PC-9 (cell line): ENCODE data around the gene DIPK1B. TPM values are rescaled to one million over a fixed set of nuclear protein-coding genes. Genes with fewer than 3 reads are reported as not detected.

ENCODE experiments used
- BruUV-seq: library from RNA; stranded (reverse); fragments of 400-500 nt; replicated peaks from 2 replicates; lab custom pipeline; 2021; lab: Mats Ljungman, UMichigan
- CTCF ChIA-PET: fragments of 300-600 bp; sonication (Branson Sonifier 250); formaldehyde crosslinking; loops from one replicate; lab custom pipeline; 2022; ENCODE audit warnings: antibody characterized with exemption; lab: Charles Lee
- POLR2A ChIA-PET: fragments of 300-600 bp; sonication (Branson Sonifier 250); formaldehyde crosslinking; loops from one replicate; lab custom pipeline; 2022; ENCODE audit warnings: antibody characterized with exemption; ENCODE audit not compliant: unreplicated experiment; lab: Charles Lee
- DNase-seq, 2 experiments: peaks; one replicate each; pipeline versions ENCODE4 v3.0.0 to v3.0.0-alpha.2; 2015 to 2022; ENCODE audit warnings: mixed read lengths in 1 of 2
- H2AFZ ChIP-seq: fragments of 200-600 bp; sonication (generic); 2 replicates; pipeline ENCODE4 v1.8.1; 2017; ENCODE audit warnings: antibody characterized with exemption
- H3F3A ChIP-seq: fragments of 200-600 bp; sonication (generic); 2 replicates; pipeline ENCODE4 v1.8.1; 2017; ENCODE audit warnings: antibody characterized with exemption, mild to moderate bottlenecking, low read depth; ENCODE audit not compliant: insufficient read depth
- H3K27ac ChIP-seq: fragments of 200-600 bp; sonication (generic); 2 replicates; pipeline ENCODE4 v1.6.1; 2016; ENCODE audit warnings: mixed run types
- H3K27me3 ChIP-seq: fragments of 200-600 bp; sonication (generic); 2 replicates; pipeline ENCODE4 v1.6.1; 2016; ENCODE audit warnings: low read depth, mixed run types; ENCODE audit not compliant: insufficient read depth
- H3K36me3 ChIP-seq: fragments of 200-600 bp; sonication (generic); 2 replicates; pipeline ENCODE4 v1.6.1; 2016; ENCODE audit warnings: low read depth, mixed run types
- H3K4me1 ChIP-seq: fragments of 200-600 bp; sonication (generic); replicated peaks from 2 replicates; pipeline ENCODE4 v1.6.1; 2016; ENCODE audit warnings: mixed run types; ENCODE audit not compliant: insufficient read depth
- H3K4me2 ChIP-seq: fragments of 200-600 bp; sonication (generic); 2 replicates; pipeline ENCODE4 v1.6.1; 2017; ENCODE audit warnings: mixed run types
- H3K4me3 ChIP-seq: fragments of 200-600 bp; sonication (generic); 2 replicates; pipeline ENCODE4 v1.6.1; 2016; ENCODE audit warnings: mixed run types
- H3K79me2 ChIP-seq: fragments of 200-600 bp; sonication (generic); 2 replicates; pipeline ENCODE4 v1.6.1; 2017; ENCODE audit warnings: low read depth, mixed run types
- H3K9me2 ChIP-seq: fragments of 200-600 bp; sonication (generic); 2 replicates; pipeline ENCODE4 v1.8.1; 2017; ENCODE audit warnings: mild to moderate bottlenecking; ENCODE audit not compliant: insufficient read depth
- H3K9me3 ChIP-seq: fragments of 200-600 bp; sonication (generic); 2 replicates; pipeline ENCODE4 v1.8.1; 2016; ENCODE audit warnings: low read depth; ENCODE audit not compliant: insufficient read depth
- H4K20me1 ChIP-seq: fragments of 200-600 bp; sonication (generic); 2 replicates; pipeline ENCODE4 v1.8.1; 2017; ENCODE audit not compliant: insufficient read depth
- CTCF ChIP-seq: fragments of 200-600 bp; sonication (generic); conservative IDR thresholded peaks from 2 replicates; pipeline ENCODE4 v1.6.1; 2017; ENCODE audit warnings: mixed run types, antibody characterized with exemption, mild to moderate bottlenecking, moderate library complexity
- EZH2 ChIP-seq: fragments of 200-600 bp; sonication (generic); IDR thresholded peaks from 2 replicates; pipeline ENCODE4 v1.8.0; 2017; ENCODE audit warnings: antibody characterized with exemption, low read depth
- intact Hi-C: fragments of 100-400 bp; cut with micrococcal nuclease; formaldehyde crosslinking; loops from one replicate; pipeline ENCODE4 v1.10.0; 2022; ENCODE audit not compliant: unreplicated experiment
- total RNA-seq: library from RNA; stranded (reverse); gene quantifications from 2 replicates; pipeline ENCODE4 v1.2.3, GENCODE V29; 2021

DIPK1B gene
- total RNA-seq, 1 experiment from 2014 or later, result 19.0 TPM

- DNase-seq, result no peak
- no peaks in the 10 kb centered on the region for H3K27me3 ChIP-seq
- no peak overlapping the region for H3K27ac ChIP-seq
- TF ChIP-seq EZH2, result no peak
- no peak for TF ChIP-seq CTCF
- ChIA-PET POLR2A (no interaction called here), CTCF (no interaction called here)
- no peak overlapping the region for H3K4me2 ChIP-seq
- H3K9me2 ChIP-seq, result no peaks in the 10 kb centered on the region
- H3K4me3 ChIP-seq, result no peak overlapping the region
- H3K79me2 ChIP-seq, result peaks cover 29% of the 10 kb centered on the region
- peaks cover 35% of the 10 kb centered on the region for H4K20me1 ChIP-seq
- peaks cover 20% of the 10 kb centered on the region for H3K4me1 ChIP-seq
- H2AFZ ChIP-seq, result no peak overlapping the region
- H3F3A ChIP-seq, result peaks cover 15% of the 10 kb centered on the region; the same call in 1 of the 2 replicates
- no TSS peak for BruUV-seq
- intact Hi-C loops, result no loop called here
- H3K9me3 ChIP-seq, result no peaks in the 10 kb centered on the region
- H3K36me3 ChIP-seq, result no peaks in the 10 kb centered on the region
Observed at GRCh38 chr9:136683755-136684154, 28.6 kb upstream of the DIPK1B start.

- intact Hi-C loops, result no loop called here
- Histone ChIP-seq H3K36me3 (no peaks in the 10 kb centered on the region), H3F3A (peaks cover 15% of the 10 kb centered on the region; the same call in 1 of the 2 replicates), H3K4me1 (peaks cover 20% of the 10 kb centered on the region), H2AFZ (no peak overlapping the region), H3K9me3 (no peaks in the 10 kb centered on the region), H3K27ac (no peak overlapping the region), H3K79me2 (peaks cover 29% of the 10 kb centered on the region), H3K4me3 (no peak overlapping the region), H3K9me2 (no peaks in the 10 kb centered on the region), H4K20me1 (peaks cover 31% of the 10 kb centered on the region), H3K4me2 (no peak overlapping the region), H3K27me3 (no peaks in the 10 kb centered on the region)
- BruUV-seq, result no TSS peak
- TF ChIP-seq CTCF, result no peak
- TF ChIP-seq EZH2, result no peak
- POLR2A ChIA-PET, result no interaction called here
- CTCF ChIA-PET, result no interaction called here
- no peak for DNase-seq
Observed at GRCh38 chr9:136684339-136684738, 28.0 kb upstream of the DIPK1B start.

GRCh38 chr9:136684799-136685198 is 27.6 kb upstream of the DIPK1B start:
- POLR2A ChIA-PET, result no interaction called here
- no peak overlapping the region for H3K4me3 ChIP-seq
- peaks cover 20% of the 10 kb centered on the region for H3K4me1 ChIP-seq
- intact Hi-C loops, result no loop called here
- H3K9me2 ChIP-seq, result no peaks in the 10 kb centered on the region
- H3K36me3 ChIP-seq, result no peaks in the 10 kb centered on the region
- CTCF ChIA-PET, result interaction anchor here (0.6 kb wide), 1 partner anchor 239 kb away, joined by 4 read pairs; no protein-coding TSS in a partner anchor
- no peaks in the 10 kb centered on the region for H3K9me3 ChIP-seq
- BruUV-seq, result no TSS peak
- no peak overlapping the region for H2AFZ ChIP-seq
- TF ChIP-seq CTCF (no peak), EZH2 (no peak)
- H4K20me1 ChIP-seq, result peaks cover 31% of the 10 kb centered on the region
- H3F3A ChIP-seq, result peaks cover 15% of the 10 kb centered on the region; the same call in 1 of the 2 replicates
- 0 out of 2 replicates have a peak overlapping the region, but pooled peaks have one; percentile 99 for H3K4me2 ChIP-seq
- DNase-seq, result no peak
- no peaks in the 10 kb centered on the region for H3K27me3 ChIP-seq
- peaks cover 29% of the 10 kb centered on the region for H3K79me2 ChIP-seq
- H3K27ac ChIP-seq, result no peak overlapping the region
